Mammary epithelial cell (primary cell): Measurements from ENCODE around the gene MAPRE2.

Source experiments
- EZH2 ChIP-seq: IDR thresholded peaks from 2 replicates; pipeline ENCODE4 v1.6.1; 2012; ENCODE audit warnings: low read length, inconsistent platforms, borderline replicate concordance
- TF ChIP-seq, protein P1 (sequence below), 2 donors: IDR thresholded peaks in 1 of 2; conservative IDR thresholded peaks in 1 of 2; 2 replicates each; pipeline ENCODE4 v1.5.1; 2011 to 2012; ENCODE audit warnings: inconsistent platforms in 2 of 2, low read length in 2 of 2, mild to moderate bottlenecking in 2 of 2, control low read depth in 1 of 2, low read depth in 1 of 2; ENCODE audit not compliant: insufficient read depth in 1 of 2; ENCODE audit errors: extremely low read depth in 1 of 2

- TF ChIP-seq, protein P1, sequence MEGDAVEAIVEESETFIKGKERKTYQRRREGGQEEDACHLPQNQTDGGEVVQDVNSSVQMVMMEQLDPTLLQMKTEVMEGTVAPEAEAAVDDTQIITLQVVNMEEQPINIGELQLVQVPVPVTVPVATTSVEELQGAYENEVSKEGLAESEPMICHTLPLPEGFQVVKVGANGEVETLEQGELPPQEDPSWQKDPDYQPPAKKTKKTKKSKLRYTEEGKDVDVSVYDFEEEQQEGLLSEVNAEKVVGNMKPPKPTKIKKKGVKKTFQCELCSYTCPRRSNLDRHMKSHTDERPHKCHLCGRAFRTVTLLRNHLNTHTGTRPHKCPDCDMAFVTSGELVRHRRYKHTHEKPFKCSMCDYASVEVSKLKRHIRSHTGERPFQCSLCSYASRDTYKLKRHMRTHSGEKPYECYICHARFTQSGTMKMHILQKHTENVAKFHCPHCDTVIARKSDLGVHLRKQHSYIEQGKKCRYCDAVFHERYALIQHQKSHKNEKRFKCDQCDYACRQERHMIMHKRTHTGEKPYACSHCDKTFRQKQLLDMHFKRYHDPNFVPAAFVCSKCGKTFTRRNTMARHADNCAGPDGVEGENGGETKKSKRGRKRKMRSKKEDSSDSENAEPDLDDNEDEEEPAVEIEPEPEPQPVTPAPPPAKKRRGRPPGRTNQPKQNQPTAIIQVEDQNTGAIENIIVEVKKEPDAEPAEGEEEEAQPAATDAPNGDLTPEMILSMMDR (conservative IDR thresholded peaks at IDR 0.05 in 1 of 2, IDR thresholded peaks at IDR 0.05 in 1 of 2; ENCODE audit: extremely low read depth in 1 of 2, insufficient read depth in 1 of 2, low read depth in 1 of 2, low read length in 2 of 2): no peak
- no peak for TF ChIP-seq EZH2
Observed at GRCh38 chr18:35161485-35161884, 120.3 kb downstream of the MAPRE2 start.
